ENCODE measurements around the gene ZNF532.

ZNF532 gene

GRCh38 chr18:58865033-58865590, 435 bp downstream of the ZNF532 start:
- peak overlapping the region; percentile 58 for H3K4me3 ChIP-seq (ENCODE audit: low read depth, low read length)
- no peaks in the 10 kb centered on the region; the same call in none of the 2 replicates for H3K4me1 ChIP-seq
- peaks cover 28% of the 10 kb centered on the region for H3K36me3 ChIP-seq
- H3K27me3 ChIP-seq: no peaks in the 10 kb centered on the region
- no peak for TF ChIP-seq CTCF (IDR thresholded peaks at IDR 0.05; ENCODE audit: low read depth, low read length)
- no peaks in the 10 kb centered on the region for H3K9me3 ChIP-seq
- no peak for DNase-seq

- peak overlapping the region; percentile 58 for H3K4me3 ChIP-seq (ENCODE audit: low read depth, low read length)
- DNase-seq: no peak
- H3K4me1 ChIP-seq: no peaks in the 10 kb centered on the region; the same call in none of the 2 replicates
- no peak for TF ChIP-seq CTCF (IDR thresholded peaks at IDR 0.05; ENCODE audit: low read depth, low read length)
- H3K36me3 ChIP-seq: peaks cover 28% of the 10 kb centered on the region
- H3K9me3 ChIP-seq: no peaks in the 10 kb centered on the region
- H3K27me3 ChIP-seq: no peaks in the 10 kb centered on the region
Observed at GRCh38 chr18:58865701-58866065, 1.0 kb downstream of the ZNF532 start.

GRCh38 chr18:58866066-58866772, 1.5 kb downstream of the ZNF532 start:
- TF ChIP-seq CTCF (IDR thresholded peaks at IDR 0.05; ENCODE audit: low read depth, low read length): no peak
- no peaks in the 10 kb centered on the region for H3K27me3 ChIP-seq
- H3K4me3 ChIP-seq (ENCODE audit: low read depth, low read length): peak overlapping the region; percentile 58
- H3K4me1 ChIP-seq: no peaks in the 10 kb centered on the region; the same call in none of the 2 replicates
- H3K9me3 ChIP-seq: no peaks in the 10 kb centered on the region
- DNase-seq: no peak
- peaks cover 30% of the 10 kb centered on the region for H3K36me3 ChIP-seq

- Histone ChIP-seq H3K27me3 (no peaks in the 10 kb centered on the region), H3K9me3 (no peaks in the 10 kb centered on the region), H3K4me3 (ENCODE audit: low read depth, low read length) (peak overlapping the region; percentile 58), H3K4me1 (no peaks in the 10 kb centered on the region; the same call in none of the 2 replicates), H3K36me3 (peaks cover 33% of the 10 kb centered on the region)
- no peak for TF ChIP-seq CTCF (IDR thresholded peaks at IDR 0.05; ENCODE audit: low read depth, low read length)
- peak; percentile 7 for DNase-seq
Observed at GRCh38 chr18:58866773-58867150, 2.1 kb downstream of the ZNF532 start.

- TF ChIP-seq CTCF (IDR thresholded peaks at IDR 0.05; ENCODE audit: low read depth, low read length): no peak
- H3K4me1 ChIP-seq: no peaks in the 10 kb centered on the region; the same call in 1 of the 2 replicates
- no peaks in the 10 kb centered on the region for H3K9me3 ChIP-seq
- no peak for DNase-seq
- no peaks in the 10 kb centered on the region for H3K27me3 ChIP-seq
- H3K36me3 ChIP-seq: peaks cover 36% of the 10 kb centered on the region
- H3K4me3 ChIP-seq (ENCODE audit: low read depth, low read length): 0 out of 2 replicates have a peak overlapping the region, but pooled peaks have one; percentile 16
Observed at GRCh38 chr18:58867281-58867961, 2.7 kb downstream of the ZNF532 start.

- no peak overlapping the region for H3K4me3 ChIP-seq (ENCODE audit: low read depth, low read length)
- no peaks in the 10 kb centered on the region for H3K27me3 ChIP-seq
- TF ChIP-seq CTCF (IDR thresholded peaks at IDR 0.05; ENCODE audit: low read depth, low read length): no peak
- H3K4me1 ChIP-seq: no peaks in the 10 kb centered on the region
- no peaks in the 10 kb centered on the region for H3K9me3 ChIP-seq
- H3K36me3 ChIP-seq: peaks cover 38% of the 10 kb centered on the region
- no peak for DNase-seq
Observed at GRCh38 chr18:58868440-58868839, 3.8 kb downstream of the ZNF532 start.

Data from BE2C (cell line).